Lower leg skin (tissue), 4 donors: ENCODE results near the gene IQGAP3. TPM values are rescaled to one million over a fixed set of nuclear protein-coding genes. Genes with fewer than 3 reads are reported as not detected.

Experiments used
- DNase-seq, 2 donors: peaks; one replicate each; pipeline ENCODE4 v3.0.0-alpha.2; 2019; ENCODE audit warnings: low spot score in 2 of 2
- H3K4me3 ChIP-seq: fragments of 200-600 bp; sonication (generic); 2 replicates; pipeline ENCODE4 v1.5.1; 2017; ENCODE audit warnings: mild to moderate bottlenecking, low read depth; ENCODE audit not compliant: poor library complexity, severe bottlenecking
- POLR2A ChIP-seq, 2 donors: fragments of 450-650 bp; IDR thresholded peaks; one replicate each; pipeline ENCODE4 v1.6.1; 2016 to 2017; ENCODE audit warnings: antibody characterized with exemption in 2 of 2, mild to moderate bottlenecking in 1 of 2, moderate library complexity in 1 of 2
- WGBS, 2 donors: methylation state at CpG; one replicate each; pipeline ENCODE4 v1.1.5; 2018; 5-methylcytosine and 5-hydroxymethylcytosine counted together
- intact Hi-C: fragments of 100-400 bp; cut with DNase I; formaldehyde crosslinking; loops from one replicate; pipeline ENCODE4 v1.15.0; 2023; ENCODE audit warnings: low total_unique reads
- total RNA-seq, 4 donors: library from RNA; depleted of rRNA; stranded (reverse); fragments of >200 nt; gene quantifications; one replicate each; pipeline ENCODE4 v1.1.0, GENCODE V29; 2016
- TF ChIP-seq, protein P1 (sequence below), 3 donors: fragments of 450-650 bp; IDR thresholded peaks; one replicate each; pipeline ENCODE4 v1.5.1; 2016; ENCODE audit warnings: antibody characterized with exemption in 3 of 3, mild to moderate bottlenecking in 3 of 3, moderate library complexity in 2 of 3

The IQGAP3 gene
- total RNA-seq, 4 donors from 2014 or later, result 0.98 to 3.0 (median 2.1) TPM

DNA sequence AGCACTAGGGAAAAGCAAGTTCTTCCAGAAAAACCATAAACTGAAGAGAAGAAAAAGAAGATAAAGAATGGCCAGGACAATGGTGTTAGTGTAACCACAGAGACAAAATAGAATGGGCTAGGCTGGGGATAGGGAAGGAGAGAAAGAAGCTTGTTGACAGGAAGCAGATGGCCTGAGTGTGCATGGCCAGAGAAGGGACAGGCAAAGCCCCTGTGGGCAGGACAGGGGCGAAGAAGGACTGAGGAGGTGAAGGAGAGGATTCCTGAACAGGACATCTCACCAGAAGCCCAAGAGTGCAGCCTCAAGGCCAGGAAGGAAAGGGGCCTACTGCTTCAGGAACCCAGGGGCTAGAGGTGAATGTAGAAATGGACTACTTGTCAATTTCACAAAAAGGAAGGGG is 29.3 kb downstream of the IQGAP3 start:
- no peak overlapping the region for H3K4me3 ChIP-seq
- intact Hi-C loops, result no loop called here
- 88% methylated on average over 1 of the region's 1 CpG for WGBS, 2 donors
- DNase-seq, result no peak
- TF ChIP-seq, protein P1, sequence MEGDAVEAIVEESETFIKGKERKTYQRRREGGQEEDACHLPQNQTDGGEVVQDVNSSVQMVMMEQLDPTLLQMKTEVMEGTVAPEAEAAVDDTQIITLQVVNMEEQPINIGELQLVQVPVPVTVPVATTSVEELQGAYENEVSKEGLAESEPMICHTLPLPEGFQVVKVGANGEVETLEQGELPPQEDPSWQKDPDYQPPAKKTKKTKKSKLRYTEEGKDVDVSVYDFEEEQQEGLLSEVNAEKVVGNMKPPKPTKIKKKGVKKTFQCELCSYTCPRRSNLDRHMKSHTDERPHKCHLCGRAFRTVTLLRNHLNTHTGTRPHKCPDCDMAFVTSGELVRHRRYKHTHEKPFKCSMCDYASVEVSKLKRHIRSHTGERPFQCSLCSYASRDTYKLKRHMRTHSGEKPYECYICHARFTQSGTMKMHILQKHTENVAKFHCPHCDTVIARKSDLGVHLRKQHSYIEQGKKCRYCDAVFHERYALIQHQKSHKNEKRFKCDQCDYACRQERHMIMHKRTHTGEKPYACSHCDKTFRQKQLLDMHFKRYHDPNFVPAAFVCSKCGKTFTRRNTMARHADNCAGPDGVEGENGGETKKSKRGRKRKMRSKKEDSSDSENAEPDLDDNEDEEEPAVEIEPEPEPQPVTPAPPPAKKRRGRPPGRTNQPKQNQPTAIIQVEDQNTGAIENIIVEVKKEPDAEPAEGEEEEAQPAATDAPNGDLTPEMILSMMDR (IDR thresholded peaks at IDR 0.05), result no peak
- TF ChIP-seq POLR2A (IDR thresholded peaks at IDR 0.05), result no peak

DNA sequence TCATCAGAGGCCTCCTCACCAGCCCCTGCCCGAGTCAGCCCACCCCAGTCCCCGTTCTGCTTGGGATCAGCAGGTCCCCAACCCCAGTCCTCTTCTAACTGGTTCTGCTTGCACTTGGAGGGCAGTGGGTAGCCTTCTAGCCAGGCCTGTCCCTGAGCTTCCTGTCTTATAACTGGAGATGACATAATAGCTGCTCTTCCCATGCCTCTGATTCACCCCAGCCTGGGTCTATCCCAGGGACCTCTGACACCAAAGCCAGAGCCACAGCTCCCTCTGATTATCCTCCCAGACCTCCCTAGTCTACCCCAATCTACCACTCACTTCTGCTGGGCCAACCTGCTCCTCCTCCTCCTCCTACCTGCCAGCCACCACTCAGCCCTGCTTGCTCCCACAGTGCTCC is 31.4 kb downstream of the IQGAP3 start:
- H3K4me3 ChIP-seq, result no peak overlapping the region
- TF ChIP-seq, protein P1 (IDR thresholded peaks at IDR 0.05), result no peak
- no peak for TF ChIP-seq POLR2A (IDR thresholded peaks at IDR 0.05)
- no peak for DNase-seq
- intact Hi-C loops, result no loop called here
- WGBS, 2 donors, result 100% methylated on average over 2 of the region's 2 CpGs

DNA sequence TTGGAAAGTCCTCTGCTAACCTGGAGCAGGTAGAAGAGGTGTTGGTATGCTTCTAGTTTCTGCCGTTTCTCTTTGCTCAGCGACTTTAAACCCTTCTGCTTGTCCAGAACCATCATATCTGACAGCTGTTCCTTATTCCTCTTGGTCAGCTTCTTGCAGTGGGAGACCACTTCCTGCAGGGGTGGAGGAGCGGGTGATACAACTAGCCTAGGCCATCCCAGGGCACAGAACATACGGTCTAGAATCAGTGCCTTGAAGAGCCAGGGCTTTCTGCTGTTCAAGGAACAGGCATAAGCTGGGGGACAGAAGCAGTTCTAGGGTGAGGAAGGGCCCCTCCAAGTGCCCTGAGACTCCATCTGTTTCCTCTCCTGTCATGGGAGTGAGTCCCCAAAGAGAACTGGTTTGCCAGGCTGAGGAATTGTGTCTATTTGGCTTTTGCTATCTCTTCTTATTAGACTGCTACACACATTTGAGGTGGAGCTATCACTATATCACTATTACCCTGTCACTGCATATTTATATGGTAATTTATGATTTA is 32.5 kb downstream of the IQGAP3 start:
- DNase-seq, result no peak
- WGBS, 2 donors, result 83 to 86% methylated on average over 4 of the region's 4 CpGs

DNA sequence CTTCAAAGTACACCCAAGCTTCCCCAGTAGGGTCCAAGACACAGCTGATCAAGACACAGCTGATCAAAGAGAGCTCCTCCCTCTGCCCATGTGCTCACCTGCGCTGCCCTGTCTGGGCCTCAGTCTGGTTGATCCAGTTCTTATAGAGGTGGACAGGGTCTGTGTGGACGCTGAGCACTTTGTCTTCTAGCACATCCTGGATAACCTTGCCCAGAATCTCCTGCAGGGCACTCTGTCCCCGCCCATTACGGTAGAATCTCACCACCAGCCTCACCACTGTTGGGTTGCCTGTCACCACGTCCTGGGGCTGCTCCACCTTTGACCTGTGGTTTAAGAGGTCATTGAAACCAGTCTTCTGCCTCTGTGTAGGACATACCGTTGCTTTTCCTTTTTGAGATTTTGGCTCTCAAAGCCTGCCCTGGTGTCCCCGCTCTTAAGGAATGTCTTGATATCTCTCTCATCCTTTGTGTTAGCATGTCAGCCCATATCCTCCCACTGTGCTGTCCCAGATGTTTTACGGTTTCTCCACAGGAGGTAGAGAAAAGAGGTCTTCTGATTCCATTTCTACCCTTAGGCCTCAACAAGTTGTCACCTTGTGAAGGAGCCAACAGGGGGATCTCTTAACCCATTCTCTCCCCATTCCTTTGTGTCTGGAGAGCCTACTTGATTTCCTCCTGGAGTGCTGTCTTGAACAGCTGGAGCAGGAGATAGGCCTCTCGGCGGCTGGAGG is 33.5 kb downstream of the IQGAP3 start:
- no peak for DNase-seq
- intact Hi-C loops, result no loop called here
- H3K4me3 ChIP-seq, result no peak overlapping the region
- 93 to 94% methylated on average over 10 of the region's 10 CpGs for WGBS, 2 donors
- TF ChIP-seq, protein P1 (IDR thresholded peaks at IDR 0.05), result no peak
- no peak for TF ChIP-seq POLR2A (IDR thresholded peaks at IDR 0.05)

More for the DNA sequence above, 32.5 kb downstream of the IQGAP3 start:
- no peak overlapping the region for H3K4me3 ChIP-seq
- intact Hi-C loops, result no loop called here
- TF ChIP-seq POLR2A (IDR thresholded peaks at IDR 0.05), result no peak
- TF ChIP-seq, protein P1 (IDR thresholded peaks at IDR 0.05), result no peak

DNA sequence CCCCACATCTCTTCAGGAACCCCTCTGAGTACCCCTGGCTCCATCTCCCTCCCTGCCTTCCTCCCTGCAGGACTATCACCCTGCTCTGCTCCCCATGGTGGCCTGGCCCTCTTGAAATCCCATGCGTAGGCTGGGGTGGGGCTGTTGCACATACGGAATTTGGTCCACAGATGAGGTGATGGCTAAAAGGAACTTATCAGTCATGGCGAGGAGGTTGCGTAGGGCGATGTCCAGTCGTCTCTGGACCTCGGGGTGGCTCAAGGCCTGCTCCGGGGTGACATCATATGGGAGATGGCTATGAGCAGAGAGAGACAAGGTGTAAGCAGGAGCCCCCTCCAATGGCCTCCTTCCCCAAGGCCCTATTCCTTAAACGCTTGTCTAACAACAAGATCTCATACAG is 35.3 kb downstream of the IQGAP3 start:
- intact Hi-C loops, result no loop called here
- 90 to 96% methylated on average over 9 of the region's 9 CpGs for WGBS, 2 donors
- TF ChIP-seq POLR2A (IDR thresholded peaks at IDR 0.05), result no peak
- no peak for DNase-seq
- no peak overlapping the region for H3K4me3 ChIP-seq

DNA sequence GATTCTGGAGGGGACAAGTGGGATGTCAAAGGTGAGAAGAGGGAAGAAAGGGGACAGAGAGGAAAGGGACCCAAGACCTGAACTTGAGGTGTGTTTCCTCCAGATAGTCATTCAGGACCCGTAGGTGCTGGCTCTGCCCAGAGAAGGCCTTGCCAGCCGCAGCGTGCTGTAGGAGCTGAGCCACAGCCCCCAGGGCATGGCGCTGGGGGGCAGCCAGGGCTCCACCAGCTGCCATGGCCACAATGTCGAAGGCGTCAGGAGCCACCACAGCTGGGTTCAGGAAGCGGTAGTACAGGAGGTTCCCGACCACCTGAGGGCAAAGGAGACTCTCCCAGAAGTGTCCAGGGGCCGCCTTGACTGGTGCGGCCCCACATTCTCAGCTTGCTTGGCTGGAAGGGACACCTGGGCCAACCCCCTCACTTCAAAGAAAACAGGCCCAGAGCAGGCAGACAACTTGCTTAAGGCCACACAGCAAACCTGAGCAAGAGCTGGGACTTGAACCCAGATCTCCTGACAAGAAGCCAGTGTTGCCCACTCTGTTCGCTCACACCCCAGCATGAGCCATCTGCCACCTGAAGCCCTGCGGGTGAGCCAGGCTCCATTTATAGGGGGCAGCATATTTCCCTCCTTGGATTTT is 37.8 kb downstream of the IQGAP3 start:
- intact Hi-C loops, result no loop called here
- TF ChIP-seq POLR2A (IDR thresholded peaks at IDR 0.05), result no peak
- TF ChIP-seq, protein P1 (IDR thresholded peaks at IDR 0.05), result no peak
- no peak overlapping the region for H3K4me3 ChIP-seq
- DNase-seq, result no peak
- WGBS, 2 donors, result 93 to 96% methylated on average over 6 to 10 of the region's 12 CpGs
